Measurements from ENCODE around the gene RFX1. TPM values are rescaled to one million over a fixed set of nuclear protein-coding genes. Genes with fewer than 3 reads are reported as not detected.
A peak's percentile ranks its signal among the peaks of the same experiment; 100 is the strongest.

The RFX1 gene
- total and polyA plus RNA-seq, 2 donors (not counting 1 experiment from before 2014, with no cell fraction given), result 9.2 to 33.3 TPM

DNA sequence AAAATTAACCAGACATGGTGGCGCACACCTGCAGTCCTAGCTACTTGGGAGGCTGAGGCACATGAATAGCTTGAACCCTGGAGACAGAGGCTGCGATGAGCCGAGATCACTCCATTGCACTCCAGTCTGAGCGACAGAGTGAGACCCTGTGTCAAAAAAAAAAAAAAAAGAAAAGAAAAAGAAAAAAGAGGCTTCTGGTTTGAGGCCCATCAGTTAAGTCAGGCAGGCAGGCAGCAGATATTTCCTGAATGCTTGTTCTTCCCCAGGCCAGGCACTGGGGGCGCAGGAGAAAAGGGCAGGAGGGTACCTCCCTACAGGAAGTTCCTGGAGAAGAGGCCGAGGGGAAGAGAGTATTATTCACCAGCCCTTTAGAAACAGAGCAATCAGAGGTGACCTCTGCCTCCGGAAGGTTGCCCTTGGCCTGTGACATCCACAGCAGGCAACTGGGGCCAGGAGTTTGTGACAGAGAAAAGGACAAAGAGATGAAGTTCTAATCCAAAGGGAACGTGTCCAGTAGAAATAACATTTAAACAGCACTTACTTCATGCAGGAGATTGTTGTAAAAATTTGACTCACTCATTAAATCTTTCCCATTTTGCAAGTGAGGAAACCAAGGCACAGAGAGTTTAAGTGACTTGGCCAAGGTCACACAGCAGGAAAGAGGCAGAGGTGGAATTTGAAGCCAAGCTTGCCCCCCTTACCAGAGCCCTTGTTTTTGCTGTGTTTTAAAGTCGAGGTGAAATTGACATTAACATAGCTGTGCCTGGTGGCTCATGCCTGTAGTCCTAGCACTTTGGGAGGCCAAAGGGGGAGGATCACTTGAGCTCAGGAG lies 17.5 kb upstream of the RFX1 start:
- Histone ChIP-seq H3K4me3 (ENCODE audit: control extremely low read depth in 1 of 5, extremely low read depth in 1 of 5, insufficient read depth in 1 of 5, low read depth in 2 of 5, low read length in 4 of 5) (no peak overlapping the region), H3K9ac (ENCODE audit: low read length) (no peak overlapping the region), H3K27me3 (replicated peaks in 1 of 4; ENCODE audit: control extremely low read depth in 1 of 4, control insufficient read depth in 3 of 4, insufficient read depth in 4 of 4, low read length in 3 of 4) (no peaks in the 10 kb centered on the region), H3K4me2 (replicated peaks; ENCODE audit: low read depth, low read length, poor library complexity, severe bottlenecking) (no peak overlapping the region), H4K20me1 (ENCODE audit: control insufficient read depth, insufficient read depth, low read length, poor library complexity, severe bottlenecking) (no peaks in the 10 kb centered on the region), H3K4me1 (ENCODE audit: control insufficient read depth in 2 of 2, insufficient read depth in 2 of 2, low read length in 2 of 2) (peaks cover 12 to 30% of the 10 kb centered on the region in 2 donors), H3K27ac (ENCODE audit: low read length in 2 of 2) (no peak overlapping the region), H3K79me2 (ENCODE audit: control insufficient read depth, insufficient read depth, low read length) (no peaks in the 10 kb centered on the region), H2AFZ (ENCODE audit: insufficient read depth, low read depth, low read length, poor library complexity, severe bottlenecking) (no peak overlapping the region), H3K36me3 (replicated peaks in 1 of 2; ENCODE audit: control extremely low read depth in 1 of 2, control insufficient read depth in 1 of 2, extremely low read depth in 1 of 2, insufficient read depth in 2 of 2, low read length in 1 of 2) (no peaks in the 10 kb centered on the region), H3K9me3 (ENCODE audit: control extremely low read depth in 1 of 3, control insufficient read depth in 2 of 3, insufficient read depth in 1 of 3, low read length in 2 of 3) (no peaks in the 10 kb centered on the region)
- Mint-ChIP-seq H3K27ac (no peak overlapping the region), H3K4me3 (no peak overlapping the region), H3K4me1 (peaks cover 21% of the 10 kb centered on the region), H3K27me3 (no peaks in the 10 kb centered on the region), H3K9me3 (ENCODE audit: insufficient read depth) (no peaks in the 10 kb centered on the region)
- CTCF ChIA-PET, result interaction anchor here (0.7 to 3.4 kb wide), 4 partner anchors 8 to 62 kb away, joined by 3 to 23 read pairs (median 4); partner anchors contain the start of gene IL27RA
- DNase-seq (no peak), ATAC-seq (ENCODE audit: low read depth) (no peak)
- intact Hi-C loops (cut with micrococcal nuclease), result no loop called here
- POLR2A ChIA-PET, result interaction anchor here (0.7 kb wide), 1 partner anchor 56 kb away, joined by 3 read pairs; no protein-coding TSS in a partner anchor
- WGBS (ENCODE audit: insufficient coverage), result 81% methylated on average over 5 of the region's 9 CpGs
- no peak for TF ChIP-seq EZH2 (IDR thresholded peaks at IDR 0.05; ENCODE audit: borderline replicate concordance, insufficient read depth, low read depth, low read length, poor library complexity, severe bottlenecking)
- TF ChIP-seq, protein P1, sequence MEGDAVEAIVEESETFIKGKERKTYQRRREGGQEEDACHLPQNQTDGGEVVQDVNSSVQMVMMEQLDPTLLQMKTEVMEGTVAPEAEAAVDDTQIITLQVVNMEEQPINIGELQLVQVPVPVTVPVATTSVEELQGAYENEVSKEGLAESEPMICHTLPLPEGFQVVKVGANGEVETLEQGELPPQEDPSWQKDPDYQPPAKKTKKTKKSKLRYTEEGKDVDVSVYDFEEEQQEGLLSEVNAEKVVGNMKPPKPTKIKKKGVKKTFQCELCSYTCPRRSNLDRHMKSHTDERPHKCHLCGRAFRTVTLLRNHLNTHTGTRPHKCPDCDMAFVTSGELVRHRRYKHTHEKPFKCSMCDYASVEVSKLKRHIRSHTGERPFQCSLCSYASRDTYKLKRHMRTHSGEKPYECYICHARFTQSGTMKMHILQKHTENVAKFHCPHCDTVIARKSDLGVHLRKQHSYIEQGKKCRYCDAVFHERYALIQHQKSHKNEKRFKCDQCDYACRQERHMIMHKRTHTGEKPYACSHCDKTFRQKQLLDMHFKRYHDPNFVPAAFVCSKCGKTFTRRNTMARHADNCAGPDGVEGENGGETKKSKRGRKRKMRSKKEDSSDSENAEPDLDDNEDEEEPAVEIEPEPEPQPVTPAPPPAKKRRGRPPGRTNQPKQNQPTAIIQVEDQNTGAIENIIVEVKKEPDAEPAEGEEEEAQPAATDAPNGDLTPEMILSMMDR (IDR thresholded peaks at IDR 0.05), result no peak

DNA sequence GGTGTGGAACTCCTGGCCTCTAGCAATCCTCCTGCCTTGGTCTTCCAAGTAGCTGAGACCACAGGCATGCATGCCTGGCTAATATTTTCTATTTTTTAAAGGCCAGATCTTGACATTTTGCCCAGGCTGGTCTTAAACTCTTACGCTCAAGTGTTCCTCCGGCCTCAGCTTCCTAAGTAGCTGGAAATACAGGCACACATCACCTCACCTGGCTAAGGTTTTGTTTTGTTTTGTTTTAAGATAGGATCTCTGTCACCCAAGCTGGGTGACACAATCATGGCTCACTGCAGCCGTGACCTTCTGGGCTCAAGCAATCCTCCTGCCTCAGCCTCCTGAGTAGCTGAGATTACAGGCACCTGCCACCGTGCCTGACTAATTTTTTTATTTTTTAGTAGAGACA lies 16.3 kb upstream of the RFX1 start:
- no peaks in the 10 kb centered on the region for H3K9me3 ChIP-seq (ENCODE audit: control extremely low read depth in 1 of 3, control insufficient read depth in 2 of 3, insufficient read depth in 1 of 3, low read length in 2 of 3)
- Mint-ChIP-seq H3K27me3 (no peaks in the 10 kb centered on the region), H3K27ac (peak overlapping the region; percentile 10), H3K4me3 (no peak overlapping the region), H3K4me1 (peaks cover 20% of the 10 kb centered on the region), H3K9me3 (ENCODE audit: insufficient read depth) (no peaks in the 10 kb centered on the region)
- no peak overlapping the region for H3K27ac ChIP-seq (ENCODE audit: low read length in 2 of 2)
- ATAC-seq (ENCODE audit: low read depth), result no peak
- no peaks in the 10 kb centered on the region for H4K20me1 ChIP-seq (ENCODE audit: control insufficient read depth, insufficient read depth, low read length, poor library complexity, severe bottlenecking)
- POLR2A ChIA-PET, result interaction anchor here (0.5 to 1.1 kb wide), 2 partner anchors 9 to 24 kb away, joined by 3 to 4 read pairs; partner anchors contain the start of gene IL27RA
- no peak overlapping the region for H3K4me3 ChIP-seq (ENCODE audit: control extremely low read depth in 1 of 5, extremely low read depth in 1 of 5, insufficient read depth in 1 of 5, low read depth in 2 of 5, low read length in 4 of 5)
- H3K79me2 ChIP-seq (ENCODE audit: control insufficient read depth, insufficient read depth, low read length), result peaks cover 8% of the 10 kb centered on the region
- H3K9ac ChIP-seq (ENCODE audit: low read length), result no peak overlapping the region
- H3K4me2 ChIP-seq (replicated peaks; ENCODE audit: low read depth, low read length, poor library complexity, severe bottlenecking), result no peak overlapping the region
- TF ChIP-seq EZH2 (IDR thresholded peaks at IDR 0.05; ENCODE audit: borderline replicate concordance, insufficient read depth, low read depth, low read length, poor library complexity, severe bottlenecking), result no peak
- TF ChIP-seq, protein P1 (IDR thresholded peaks at IDR 0.05), result no peak
- no peak for DNase-seq
- WGBS (ENCODE audit: insufficient coverage), result 100% methylated on average over 2 of the region's 4 CpGs
- CTCF ChIA-PET, result interaction anchor here (0.6 to 3.4 kb wide), 8 partner anchors 9 to 118 kb away, joined by 3 to 23 read pairs (median 4); partner anchors contain the start of gene IL27RA
- intact Hi-C loops (cut with micrococcal nuclease), result no loop called here
- peaks cover 13 to 29% of the 10 kb centered on the region in 2 donors for H3K4me1 ChIP-seq (ENCODE audit: control insufficient read depth in 2 of 2, insufficient read depth in 2 of 2, low read length in 2 of 2)
- H2AFZ ChIP-seq (ENCODE audit: insufficient read depth, low read depth, low read length, poor library complexity, severe bottlenecking), result no peak overlapping the region
- H3K36me3 ChIP-seq (replicated peaks in 1 of 2; ENCODE audit: control extremely low read depth in 1 of 2, control insufficient read depth in 1 of 2, extremely low read depth in 1 of 2, insufficient read depth in 2 of 2, low read length in 1 of 2), result no peaks in the 10 kb centered on the region
- no peaks in the 10 kb centered on the region for H3K27me3 ChIP-seq (replicated peaks in 1 of 4; ENCODE audit: control extremely low read depth in 1 of 4, control insufficient read depth in 3 of 4, insufficient read depth in 4 of 4, low read length in 3 of 4)

Measured in B cell (primary cell).